Peyer's patch (tissue), 4 donors: ENCODE data around the gene GSTT2.

Experiments
- CTCF ChIP-seq, 6 experiments: fragments of 450-650 bp in 4 of 6; fragments of 200-600 bp in 2 of 6; sonication (generic) in 1 of 6; IDR thresholded peaks; one replicate each; pipeline ENCODE4 v1.5.1; 2017 to 2019; ENCODE audit warnings: antibody characterized with exemption in 6 of 6, mild to moderate bottlenecking in 3 of 6, moderate library complexity in 1 of 6
- POLR2A ChIP-seq, 2 donors: fragments of 450-650 bp; IDR thresholded peaks; one replicate each; pipeline ENCODE4 v1.5.1; 2017; ENCODE audit warnings: antibody characterized with exemption in 2 of 2, mild to moderate bottlenecking in 2 of 2, moderate library complexity in 2 of 2

DNA sequence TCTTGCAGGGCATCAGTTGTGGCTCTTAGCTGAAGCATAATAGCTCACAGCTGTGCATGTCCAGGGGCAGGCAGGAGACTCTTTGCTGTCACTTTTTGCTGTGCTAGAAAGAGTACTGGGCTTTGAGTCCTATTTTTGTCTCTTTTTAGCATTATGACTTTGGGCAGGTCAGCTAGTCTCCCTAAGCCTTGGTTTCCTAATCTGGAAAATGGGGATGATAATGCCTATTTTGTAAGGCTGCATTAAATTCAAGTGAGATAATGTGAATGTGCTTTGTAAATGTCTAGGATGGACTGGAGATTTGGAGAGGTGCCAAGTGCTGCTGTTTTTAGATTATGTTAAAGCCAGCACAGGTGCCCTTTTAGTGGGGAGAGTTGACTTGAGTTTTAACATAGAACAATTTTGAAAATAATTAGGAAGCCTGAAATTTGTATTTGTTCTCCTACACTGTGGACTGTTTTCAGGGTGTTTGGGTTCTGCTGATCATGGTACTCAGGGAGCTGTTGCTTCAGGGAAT lies 50.3 kb downstream of the GSTT2 start:
- TF ChIP-seq CTCF (IDR thresholded peaks at IDR 0.05) (no peak), POLR2A (IDR thresholded peaks at IDR 0.05) (no peak)
